ENCODE data around the gene GTF2F2.

GTF2F2 gene

GRCh38 chr13:45122941-45123340, 2.6 kb downstream of the GTF2F2 start:
- DNase-seq (ENCODE audit: low spot score) = no peak

GRCh38 chr13:45132369-45133064, 12.2 kb downstream of the GTF2F2 start:
- DNase-seq (ENCODE audit: low spot score) = no peak

DNA sequence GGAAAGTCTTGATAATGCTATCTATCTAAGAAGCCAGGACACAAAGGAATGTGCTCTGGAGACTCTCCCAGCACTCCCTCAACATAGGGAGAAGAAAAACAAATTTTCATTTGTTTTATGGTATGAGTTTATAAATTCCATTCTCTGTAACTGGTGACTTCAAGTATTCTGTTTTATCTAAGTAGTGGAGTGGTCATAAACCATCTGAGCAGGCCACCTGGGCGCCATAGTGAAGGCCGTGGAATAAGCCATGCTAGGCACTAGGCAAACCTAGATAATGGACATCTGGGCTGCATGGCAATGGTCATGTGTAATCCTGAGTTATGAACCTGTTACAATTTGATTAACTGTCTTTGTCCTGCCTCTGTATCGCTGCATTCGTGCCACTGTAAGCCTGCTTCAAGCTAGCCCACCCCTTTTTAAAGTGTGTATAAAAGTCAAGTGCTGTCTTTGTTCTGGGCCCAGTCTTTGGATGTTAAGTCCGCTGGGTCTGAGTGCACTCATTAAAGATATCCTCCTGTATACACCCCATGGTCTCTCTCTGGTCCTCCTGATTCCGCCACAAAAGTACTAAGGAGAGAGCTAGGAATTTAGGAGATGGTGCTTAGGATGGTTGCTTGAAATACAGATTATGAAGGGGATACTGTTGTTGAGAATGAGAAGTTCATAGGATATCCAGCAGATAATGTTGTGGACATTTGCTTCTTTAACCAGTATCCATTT, 13.2 kb downstream of the GTF2F2 start:
- no peak for DNase-seq (ENCODE audit: low spot score)

GRCh38 chr13:45136741-45137504, 16.6 kb downstream of the GTF2F2 start:
- DNase-seq (ENCODE audit: low spot score) = no peak

DNA sequence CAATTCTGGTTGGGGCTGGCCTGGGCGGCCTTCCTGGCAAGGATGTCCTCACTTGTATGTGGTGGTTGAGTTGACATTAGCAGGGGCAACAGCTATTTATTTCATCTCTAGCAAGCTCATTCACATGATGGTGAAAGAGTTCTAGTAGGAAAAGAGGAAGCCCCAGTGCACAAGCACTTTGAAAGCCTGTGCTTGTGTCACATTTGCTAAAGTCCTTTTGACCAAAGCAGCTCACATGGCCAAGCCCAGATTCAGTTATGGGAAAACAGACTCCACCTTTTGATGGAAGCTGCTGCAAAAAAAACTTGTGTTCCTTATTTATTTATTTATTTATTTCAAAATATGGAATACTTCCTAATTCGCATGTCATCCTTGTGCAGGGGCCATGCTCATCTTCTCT, 17.2 kb downstream of the GTF2F2 start:
- DNase-seq (ENCODE audit: low spot score) = no peak

DNA sequence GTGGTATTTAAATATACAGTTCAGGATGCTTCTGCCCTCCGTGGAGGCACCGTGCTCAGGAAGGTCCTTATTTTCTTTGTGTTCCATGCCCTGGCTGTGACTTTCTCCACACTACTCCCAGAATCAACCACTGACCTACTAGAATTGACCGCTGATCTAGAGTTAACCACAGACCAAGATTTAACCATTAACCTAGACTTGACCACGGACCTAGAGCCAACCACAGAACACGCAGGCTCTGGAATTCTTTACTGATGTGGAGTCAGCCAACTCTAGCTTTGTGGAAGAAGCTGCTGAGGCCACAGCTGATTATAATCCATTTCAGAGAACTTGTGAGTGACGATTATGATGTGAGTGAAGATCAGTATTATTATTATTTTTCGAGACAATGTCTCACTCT, 18.0 kb downstream of the GTF2F2 start:
- DNase-seq (ENCODE audit: low spot score) = no peak

GRCh38 chr13:45141369-45141768, 21.1 kb downstream of the GTF2F2 start:
- no peak for DNase-seq (ENCODE audit: low spot score)

DNA sequence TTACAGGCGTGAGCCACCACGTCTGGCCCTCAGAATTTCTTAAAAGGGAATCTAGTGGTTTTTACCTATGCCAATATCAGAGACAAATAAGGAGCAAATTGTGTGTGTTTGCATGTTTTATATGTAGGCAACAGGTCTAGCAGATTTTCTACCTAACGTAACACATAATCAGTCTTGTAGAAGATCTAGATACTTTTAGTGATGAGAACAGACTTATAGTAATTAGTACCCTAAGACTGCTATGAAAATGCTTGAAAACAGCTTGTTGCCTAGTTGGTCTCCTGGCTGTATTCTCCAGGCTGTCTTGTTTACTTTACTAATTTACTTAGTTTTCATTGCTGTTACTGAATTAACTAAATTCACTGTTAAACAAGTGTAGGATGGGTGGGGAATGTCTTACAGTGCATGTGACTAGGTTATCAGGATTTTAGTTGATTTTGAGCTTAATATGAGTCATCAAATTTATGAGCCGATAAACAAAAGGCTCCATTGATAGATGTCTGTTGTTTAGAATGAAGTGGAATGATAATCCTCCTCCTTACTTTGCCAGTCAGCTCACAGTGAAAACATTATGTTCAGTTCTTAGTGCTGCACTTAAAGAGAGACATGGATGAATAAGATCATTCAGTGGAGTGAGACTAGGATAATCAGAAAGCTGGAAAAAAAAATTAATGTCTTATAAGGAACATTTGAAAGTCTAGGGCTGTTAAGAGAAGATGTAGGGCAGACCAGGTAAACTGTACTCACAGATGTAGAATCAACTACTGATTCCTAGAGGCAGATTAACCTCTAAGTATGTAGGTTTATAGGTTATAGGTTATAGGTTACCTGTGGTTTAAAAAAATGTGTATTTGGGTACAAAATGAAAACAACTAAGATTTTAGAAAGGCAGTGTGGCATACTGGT, 22.4 kb downstream of the GTF2F2 start:
- DNase-seq (ENCODE audit: low spot score) = no peak

DNA sequence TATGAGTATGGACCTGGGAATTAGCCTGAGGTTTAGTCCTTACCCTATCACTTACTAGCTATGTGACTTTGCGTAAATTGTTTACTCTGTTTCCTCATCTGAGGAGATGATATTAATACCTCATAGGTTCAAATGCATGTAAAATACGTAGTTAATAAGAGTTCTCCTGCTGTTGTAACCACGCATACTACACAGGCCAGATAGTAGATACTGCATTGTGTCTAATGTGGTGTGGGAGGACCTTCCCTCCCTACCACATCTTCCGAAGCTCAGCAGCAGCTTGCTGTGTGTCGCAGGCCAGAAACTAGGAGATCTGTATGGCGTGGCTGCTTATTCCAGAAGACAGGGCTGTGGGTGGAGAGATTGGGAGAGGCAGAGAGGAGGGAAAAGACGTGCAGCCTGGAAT, 23.0 kb downstream of the GTF2F2 start:
- no peak for DNase-seq (ENCODE audit: low spot score)

GRCh38 chr13:45149964-45150363, 29.7 kb downstream of the GTF2F2 start:
- DNase-seq (ENCODE audit: low spot score) = no peak

DNA sequence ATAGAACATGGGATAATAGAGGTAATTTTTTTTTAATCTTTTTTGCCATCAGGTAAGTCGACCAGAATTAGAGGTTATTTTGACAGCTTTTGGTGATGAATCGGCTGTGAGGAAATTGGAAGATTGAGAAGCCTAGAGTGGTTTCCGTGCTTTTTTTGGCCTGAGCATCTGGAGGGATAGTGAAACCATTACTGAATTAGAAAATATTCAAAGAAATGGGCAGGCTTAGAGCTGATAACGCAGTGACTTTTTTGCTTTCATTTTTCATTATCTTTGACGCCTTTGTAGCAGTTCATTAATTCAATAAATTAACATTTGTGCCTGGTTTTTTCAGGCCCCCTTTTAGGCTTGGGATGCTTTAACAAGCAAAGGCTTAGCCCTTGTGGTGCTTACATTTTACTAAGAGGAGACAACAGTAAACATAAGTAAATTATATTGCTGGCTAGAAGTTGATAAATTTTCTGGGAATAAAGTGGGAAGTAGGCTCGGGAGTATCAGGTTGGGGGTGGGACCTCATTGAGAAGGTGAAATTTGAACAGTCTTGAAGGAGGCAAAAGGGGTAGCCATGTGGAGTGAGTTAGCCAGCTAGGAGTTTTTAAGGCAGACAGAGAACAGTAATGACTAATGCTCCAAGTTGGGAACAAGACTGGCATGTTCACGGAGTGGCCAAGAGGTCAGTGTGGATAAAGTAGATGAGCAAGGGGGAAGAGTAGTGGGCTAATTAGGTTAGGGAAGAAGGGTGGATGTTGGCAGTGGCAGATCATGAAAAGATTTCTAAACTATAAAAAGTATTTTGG, 36.5 kb downstream of the GTF2F2 start:
- no peak for DNase-seq (ENCODE audit: low spot score)

DNA sequence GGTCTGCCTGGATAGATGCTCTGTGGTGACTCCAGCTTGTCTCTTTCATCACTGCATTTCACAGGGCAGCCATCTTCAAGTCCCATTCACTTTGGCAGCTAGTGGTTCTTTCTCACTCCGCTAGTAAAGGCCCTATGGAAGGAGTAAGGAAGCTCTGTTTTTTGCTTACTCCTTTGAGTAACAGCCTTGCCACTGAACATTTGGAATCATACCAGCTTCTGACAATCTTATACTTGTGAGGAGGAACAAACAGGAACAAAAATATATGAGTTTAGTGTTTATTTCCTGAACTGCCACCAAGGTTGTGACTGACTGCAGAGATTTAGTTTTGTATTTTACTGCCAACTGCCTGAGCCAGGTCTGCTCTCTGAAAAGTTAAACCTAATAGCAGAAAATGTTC, 41.9 kb downstream of the GTF2F2 start:
- peak; percentile 5 for DNase-seq (ENCODE audit: low spot score)

- peak; percentile 62 for DNase-seq (ENCODE audit: low spot score)
These were observed 42.5 kb downstream of the GTF2F2 start for GRCh38 chr13:45162821-45163220.

DNA sequence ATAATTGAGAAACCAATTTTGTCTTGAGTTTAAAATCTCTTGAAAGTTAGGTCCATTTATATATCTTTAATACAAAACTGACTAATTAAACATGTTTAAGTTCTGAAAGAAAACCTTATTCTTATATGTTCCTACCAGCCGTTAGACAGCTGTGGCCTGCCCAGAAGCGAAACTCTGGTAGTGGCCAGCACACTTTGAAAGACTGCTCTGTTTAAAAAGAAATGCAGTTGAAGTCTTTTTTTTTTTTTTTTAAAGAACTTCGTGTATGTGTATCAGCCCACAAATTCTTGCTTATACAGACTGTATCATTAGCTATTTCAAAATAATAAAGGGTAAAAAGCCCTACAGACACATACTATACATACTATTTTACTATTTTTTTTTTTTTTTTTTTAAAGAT, 46.5 kb downstream of the GTF2F2 start:
- no peak for DNase-seq (ENCODE audit: low spot score)

DNA sequence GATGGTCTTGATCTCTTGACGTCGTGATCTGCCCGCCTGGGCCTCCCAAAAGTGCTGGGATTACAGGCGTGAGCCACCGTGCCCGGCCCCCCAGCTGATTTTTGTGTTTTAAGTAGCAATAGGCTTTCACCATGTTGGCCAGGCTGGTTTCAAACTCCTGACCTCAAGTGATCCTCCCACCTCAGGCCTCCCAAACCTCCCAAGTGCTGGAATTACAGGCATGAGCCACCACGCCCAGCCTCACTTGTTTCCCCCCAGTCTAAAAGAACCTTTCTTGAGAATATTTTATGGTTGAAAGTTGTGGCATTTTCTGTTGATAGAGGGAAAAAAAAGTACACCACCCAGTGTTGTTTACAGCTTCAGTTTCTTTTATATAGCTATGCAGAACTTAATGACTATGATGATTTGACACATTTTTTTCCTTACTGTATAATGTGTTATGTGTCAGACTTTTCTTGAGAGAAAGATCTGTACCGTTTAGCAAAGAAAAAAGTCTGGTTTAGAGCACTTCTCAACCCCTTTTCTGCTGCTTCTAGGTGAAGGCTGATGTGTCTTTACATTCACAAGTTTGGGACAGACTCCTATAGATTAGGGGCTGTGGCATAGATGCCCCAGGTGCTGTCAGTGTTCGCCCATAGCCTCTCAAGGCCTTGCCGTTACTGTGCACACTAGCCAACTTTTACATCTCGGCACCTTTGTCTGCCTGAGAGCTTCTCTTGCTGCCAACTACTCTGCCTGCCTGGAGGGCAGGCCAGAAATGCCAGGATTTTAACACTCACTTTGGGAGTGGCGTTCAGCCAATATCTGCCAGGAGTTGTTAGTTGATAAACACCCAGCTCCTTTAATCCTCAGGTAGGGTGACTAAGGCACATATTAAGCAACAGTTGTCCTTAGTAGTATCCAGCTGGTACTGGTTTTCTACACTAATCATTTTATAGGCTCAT, 47.6 kb downstream of the GTF2F2 start:
- no peak for DNase-seq (ENCODE audit: low spot score)

DNA sequence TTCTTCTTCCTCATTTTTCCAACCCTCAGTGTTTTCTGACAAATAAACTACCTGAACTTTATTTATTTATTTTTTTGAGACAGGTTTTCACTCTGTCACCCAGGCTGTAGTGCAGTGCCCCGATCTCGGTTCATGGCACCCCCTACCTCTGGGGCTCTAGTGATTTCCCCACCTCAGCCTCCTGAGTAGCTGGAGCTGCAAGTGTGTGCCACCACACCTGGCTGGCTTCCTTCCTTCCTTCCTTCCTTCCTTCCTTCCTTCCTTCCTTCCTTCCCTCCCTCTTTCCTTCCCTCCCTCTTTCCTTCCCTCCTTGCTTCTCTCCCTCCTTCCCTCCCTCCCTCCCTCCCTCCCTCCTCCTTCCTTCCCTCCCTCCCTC, 48.2 kb downstream of the GTF2F2 start:
- no peak for DNase-seq (ENCODE audit: low spot score)

DNA sequence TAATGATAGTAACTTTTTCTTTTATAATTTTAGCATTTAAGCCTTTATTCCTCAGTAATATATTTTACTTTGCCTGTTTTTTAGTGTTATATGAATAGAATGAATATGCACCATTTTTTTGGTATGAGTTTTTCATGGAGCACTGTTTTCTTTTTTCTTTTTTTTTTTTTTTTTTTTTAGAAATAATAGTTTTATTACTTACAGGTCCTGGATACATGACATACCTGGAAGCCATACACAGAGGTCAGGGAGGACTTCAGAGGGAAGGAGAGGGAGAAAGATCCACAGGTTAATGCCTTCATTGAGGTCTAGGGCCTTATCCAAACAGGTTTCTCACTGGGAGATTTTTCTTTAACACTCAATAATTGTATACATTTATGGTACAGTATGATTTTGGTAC, 54.2 kb downstream of the GTF2F2 start:
- no peak for DNase-seq (ENCODE audit: low spot score)

GRCh38 chr13:45178349-45179162, 58.2 kb downstream of the GTF2F2 start:
- DNase-seq (ENCODE audit: low spot score) = no peak

DNA sequence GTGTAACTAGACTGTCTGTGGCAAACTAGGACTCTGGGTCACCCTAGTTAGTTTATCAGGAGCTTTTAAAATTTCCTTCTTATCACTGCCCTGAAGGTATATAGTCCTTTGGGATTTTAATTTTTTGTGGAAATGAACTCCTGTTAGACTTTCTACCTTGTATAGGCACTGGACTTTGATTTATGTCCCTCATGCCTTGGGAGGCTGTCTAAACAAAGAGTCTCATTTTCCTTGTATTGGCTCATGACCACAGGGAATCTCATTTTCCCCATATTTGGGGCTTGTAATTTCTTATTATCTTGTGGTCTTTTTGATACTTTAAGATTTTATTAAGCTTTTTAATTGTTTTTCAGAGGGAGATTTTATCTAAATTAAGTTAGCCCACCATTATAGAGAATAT, 59.1 kb downstream of the GTF2F2 start:
- no peak for DNase-seq (ENCODE audit: low spot score)

Measured in kidney capillary endothelial cell (primary cell).